Measurements from ENCODE around the gene CMKLR1. TPM values are rescaled to one million over a fixed set of nuclear protein-coding genes. Genes with fewer than 3 reads are reported as not detected.

Gene CMKLR1
- total and polyA plus RNA-seq, 4 donors = 4.5 to 12.0 (median 5.9) TPM

GRCh38 chr12:108295641-108296040, 43.5 kb downstream of the CMKLR1 start:
- DNase-seq (ENCODE audit: low read depth in 4 of 6, low spot score in 6 of 6) = no peak

GRCh38 chr12:108289350-108290161, 49.6 kb downstream of the CMKLR1 start:
- peak in 2 of 6 donors; percentile 87 to 89 for DNase-seq (ENCODE audit: low read depth in 4 of 6, low spot score in 6 of 6)
- WGBS (ENCODE audit: insufficient coverage) = 25% methylated on average over 9 of the region's 11 CpGs
- H3K9me3 ChIP-seq (ENCODE audit: control insufficient read depth, insufficient read depth, low read length) = no peaks in the 10 kb centered on the region
- H3K27ac ChIP-seq (ENCODE audit: low read depth, low read length) = no peak overlapping the region
- no peaks in the 10 kb centered on the region for H3K36me3 ChIP-seq (ENCODE audit: control insufficient read depth, insufficient read depth, low read length)
- H3K4me3 ChIP-seq (ENCODE audit: low read depth, low read length) = no peak overlapping the region
- H3K4me1 ChIP-seq (ENCODE audit: control insufficient read depth, insufficient read depth, low read length) = peaks cover 16% of the 10 kb centered on the region
- no peaks in the 10 kb centered on the region for H3K27me3 ChIP-seq (ENCODE audit: control insufficient read depth, insufficient read depth, low read length)

More at GRCh38 chr12:108295641-108296040, 43.5 kb downstream of the CMKLR1 start:
- Histone ChIP-seq H3K27me3 (ENCODE audit: control insufficient read depth, insufficient read depth, low read length) (no peaks in the 10 kb centered on the region), H3K4me3 (ENCODE audit: low read depth, low read length) (no peak overlapping the region), H3K9me3 (ENCODE audit: control insufficient read depth, insufficient read depth, low read length) (no peaks in the 10 kb centered on the region), H3K36me3 (ENCODE audit: control insufficient read depth, insufficient read depth, low read length) (no peaks in the 10 kb centered on the region), H3K27ac (ENCODE audit: low read depth, low read length) (no peak overlapping the region), H3K4me1 (ENCODE audit: control insufficient read depth, insufficient read depth, low read length) (no peaks in the 10 kb centered on the region)
- WGBS (ENCODE audit: insufficient coverage) = 66% methylated on average over 5 of the region's 8 CpGs

- H3K27ac ChIP-seq (ENCODE audit: low read depth, low read length) = no peak overlapping the region
- WGBS (ENCODE audit: insufficient coverage) = 98% methylated on average over 3 of the region's 3 CpGs
- no peaks in the 10 kb centered on the region for H3K27me3 ChIP-seq (ENCODE audit: control insufficient read depth, insufficient read depth, low read length)
- peaks cover 16% of the 10 kb centered on the region for H3K4me1 ChIP-seq (ENCODE audit: control insufficient read depth, insufficient read depth, low read length)
- H3K36me3 ChIP-seq (ENCODE audit: control insufficient read depth, insufficient read depth, low read length) = no peaks in the 10 kb centered on the region
- H3K9me3 ChIP-seq (ENCODE audit: control insufficient read depth, insufficient read depth, low read length) = no peaks in the 10 kb centered on the region
- H3K4me3 ChIP-seq (ENCODE audit: low read depth, low read length) = no peak overlapping the region
- no peak for DNase-seq (ENCODE audit: low read depth in 4 of 6, low spot score in 6 of 6)
These were observed 51.9 kb downstream of the CMKLR1 start for GRCh38 chr12:108287227-108287626.

- Histone ChIP-seq H3K4me3 (ENCODE audit: low read depth, low read length) (no peak overlapping the region), H3K27me3 (ENCODE audit: control insufficient read depth, insufficient read depth, low read length) (no peaks in the 10 kb centered on the region), H3K36me3 (ENCODE audit: control insufficient read depth, insufficient read depth, low read length) (no peaks in the 10 kb centered on the region), H3K27ac (ENCODE audit: low read depth, low read length) (no peak overlapping the region), H3K9me3 (ENCODE audit: control insufficient read depth, insufficient read depth, low read length) (no peaks in the 10 kb centered on the region), H3K4me1 (ENCODE audit: control insufficient read depth, insufficient read depth, low read length) (peaks cover 15% of the 10 kb centered on the region)
- no CpG with 5 or more reads among the region's 2 CpGs for WGBS (ENCODE audit: insufficient coverage)
- no peak for DNase-seq (ENCODE audit: low read depth in 4 of 6, low spot score in 6 of 6)
These were observed 54.1 kb downstream of the CMKLR1 start for GRCh38 chr12:108285016-108285415.

GRCh38 chr12:108284163-108284562, 54.9 kb downstream of the CMKLR1 start:
- Histone ChIP-seq H3K27ac (ENCODE audit: low read depth, low read length) (no peak overlapping the region), H3K4me3 (ENCODE audit: low read depth, low read length) (no peak overlapping the region), H3K36me3 (ENCODE audit: control insufficient read depth, insufficient read depth, low read length) (no peaks in the 10 kb centered on the region), H3K27me3 (ENCODE audit: control insufficient read depth, insufficient read depth, low read length) (no peaks in the 10 kb centered on the region), H3K9me3 (ENCODE audit: control insufficient read depth, insufficient read depth, low read length) (no peaks in the 10 kb centered on the region), H3K4me1 (ENCODE audit: control insufficient read depth, insufficient read depth, low read length) (peaks cover 7% of the 10 kb centered on the region)
- no peak for DNase-seq (ENCODE audit: low read depth in 4 of 6, low spot score in 6 of 6)
- 61% methylated on average over 6 of the region's 7 CpGs for WGBS (ENCODE audit: insufficient coverage)

GRCh38 chr12:108282676-108283075, 56.4 kb downstream of the CMKLR1 start:
- DNase-seq (ENCODE audit: low read depth in 4 of 6, low spot score in 6 of 6) = no peak
- Histone ChIP-seq H3K36me3 (ENCODE audit: control insufficient read depth, insufficient read depth, low read length) (no peaks in the 10 kb centered on the region), H3K27me3 (ENCODE audit: control insufficient read depth, insufficient read depth, low read length) (no peaks in the 10 kb centered on the region), H3K27ac (ENCODE audit: low read depth, low read length) (no peak overlapping the region), H3K9me3 (ENCODE audit: control insufficient read depth, insufficient read depth, low read length) (no peaks in the 10 kb centered on the region), H3K4me1 (ENCODE audit: control insufficient read depth, insufficient read depth, low read length) (no peaks in the 10 kb centered on the region), H3K4me3 (ENCODE audit: low read depth, low read length) (no peak overlapping the region)
- WGBS (ENCODE audit: insufficient coverage) = 100% methylated on average over 1 of the region's 3 CpGs

GRCh38 chr12:108282160-108282559, 57.0 kb downstream of the CMKLR1 start:
- no peaks in the 10 kb centered on the region for H3K4me1 ChIP-seq (ENCODE audit: control insufficient read depth, insufficient read depth, low read length)
- H3K36me3 ChIP-seq (ENCODE audit: control insufficient read depth, insufficient read depth, low read length) = no peaks in the 10 kb centered on the region
- no CpG with 5 or more reads among the region's 2 CpGs for WGBS (ENCODE audit: insufficient coverage)
- H3K27ac ChIP-seq (ENCODE audit: low read depth, low read length) = no peak overlapping the region
- H3K4me3 ChIP-seq (ENCODE audit: low read depth, low read length) = no peak overlapping the region
- no peak for DNase-seq (ENCODE audit: low read depth in 4 of 6, low spot score in 6 of 6)
- no peaks in the 10 kb centered on the region for H3K9me3 ChIP-seq (ENCODE audit: control insufficient read depth, insufficient read depth, low read length)
- no peaks in the 10 kb centered on the region for H3K27me3 ChIP-seq (ENCODE audit: control insufficient read depth, insufficient read depth, low read length)

GRCh38 chr12:108277613-108278012, 61.5 kb downstream of the CMKLR1 start:
- no peaks in the 10 kb centered on the region for H3K9me3 ChIP-seq (ENCODE audit: control insufficient read depth, insufficient read depth, low read length)
- no peak overlapping the region for H3K4me3 ChIP-seq (ENCODE audit: low read depth, low read length)
- no peaks in the 10 kb centered on the region for H3K36me3 ChIP-seq (ENCODE audit: control insufficient read depth, insufficient read depth, low read length)
- DNase-seq (ENCODE audit: low read depth in 4 of 6, low spot score in 6 of 6) = no peak
- no peaks in the 10 kb centered on the region for H3K4me1 ChIP-seq (ENCODE audit: control insufficient read depth, insufficient read depth, low read length)
- H3K27ac ChIP-seq (ENCODE audit: low read depth, low read length) = no peak overlapping the region
- no peaks in the 10 kb centered on the region for H3K27me3 ChIP-seq (ENCODE audit: control insufficient read depth, insufficient read depth, low read length)

GRCh38 chr12:108273217-108273616, 65.9 kb downstream of the CMKLR1 start:
- 56% methylated on average over 2 of the region's 2 CpGs for WGBS (ENCODE audit: insufficient coverage)
- Histone ChIP-seq H3K36me3 (ENCODE audit: control insufficient read depth, insufficient read depth, low read length) (no peaks in the 10 kb centered on the region), H3K4me3 (ENCODE audit: low read depth, low read length) (no peak overlapping the region), H3K9me3 (ENCODE audit: control insufficient read depth, insufficient read depth, low read length) (no peaks in the 10 kb centered on the region), H3K27ac (ENCODE audit: low read depth, low read length) (no peak overlapping the region), H3K27me3 (ENCODE audit: control insufficient read depth, insufficient read depth, low read length) (no peaks in the 10 kb centered on the region), H3K4me1 (ENCODE audit: control insufficient read depth, insufficient read depth, low read length) (no peaks in the 10 kb centered on the region)
- no peak for DNase-seq (ENCODE audit: low read depth in 4 of 6, low spot score in 6 of 6)
